Measurements from ENCODE around the gene NKX3-2.

The NKX3-2 gene

DNA sequence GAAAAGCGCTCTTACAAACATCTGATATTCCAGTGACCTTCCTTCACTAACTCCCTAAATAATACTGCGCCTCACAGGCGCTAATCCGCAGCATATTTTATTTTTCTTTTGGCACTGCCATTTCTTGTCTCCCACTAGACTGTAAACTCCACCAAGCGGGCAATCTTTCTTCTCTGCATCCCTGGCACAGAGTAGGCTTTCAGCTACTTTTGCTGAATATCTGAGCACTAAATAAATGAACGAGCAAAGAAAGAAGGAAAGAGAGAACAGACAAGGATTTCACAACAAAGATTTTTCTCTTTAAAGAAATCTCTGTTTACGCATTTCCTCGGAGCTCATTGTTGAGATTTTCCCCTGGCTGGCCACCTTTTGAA is 12.7 kb downstream of the NKX3-2 start:
- no peak for DNase-seq (ENCODE audit: low spot score)

DNA sequence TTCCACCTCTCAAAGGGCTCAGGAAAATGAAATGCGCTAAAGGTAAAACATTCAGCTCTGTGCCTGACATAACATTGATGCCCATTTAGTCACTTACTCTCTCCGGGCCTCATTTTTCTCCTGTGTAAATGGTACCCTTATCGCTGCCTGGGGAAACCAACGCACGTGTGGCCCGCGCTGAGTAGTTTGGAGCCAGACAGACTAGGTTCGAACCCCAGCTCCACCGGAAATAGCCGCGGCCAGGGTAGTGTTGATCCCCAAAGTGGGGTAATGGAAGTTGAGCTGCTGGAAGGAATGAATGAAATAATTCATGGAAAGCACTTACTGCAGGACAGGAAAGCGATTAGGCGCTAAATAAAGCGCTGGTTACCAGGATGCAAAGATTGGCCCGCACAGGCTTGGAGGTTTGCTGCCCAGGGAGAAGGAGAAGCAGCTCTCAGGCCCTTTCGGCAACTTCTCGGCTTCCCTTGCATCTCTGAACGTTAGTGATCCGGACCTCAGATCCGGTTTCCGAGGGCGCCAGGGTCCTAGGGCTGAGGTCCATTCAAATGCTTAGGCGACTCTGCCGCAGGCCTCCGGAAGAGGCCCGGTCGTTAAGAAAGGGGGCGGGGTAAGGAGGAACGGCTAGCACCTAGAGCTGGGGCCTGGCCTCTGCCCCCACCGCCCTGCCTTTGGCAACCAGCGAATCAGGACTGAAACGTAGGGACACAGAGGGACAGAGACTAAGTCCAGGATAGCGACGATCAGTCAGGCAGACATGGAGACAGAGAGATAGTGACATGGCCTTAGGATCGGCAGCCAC is 13.3 kb downstream of the NKX3-2 start:
- no peak for DNase-seq (ENCODE audit: low spot score)

GRCh38 chr4:13529128-13529919 is 15.0 kb downstream of the NKX3-2 start:
- DNase-seq (ENCODE audit: low spot score): no peak

DNA sequence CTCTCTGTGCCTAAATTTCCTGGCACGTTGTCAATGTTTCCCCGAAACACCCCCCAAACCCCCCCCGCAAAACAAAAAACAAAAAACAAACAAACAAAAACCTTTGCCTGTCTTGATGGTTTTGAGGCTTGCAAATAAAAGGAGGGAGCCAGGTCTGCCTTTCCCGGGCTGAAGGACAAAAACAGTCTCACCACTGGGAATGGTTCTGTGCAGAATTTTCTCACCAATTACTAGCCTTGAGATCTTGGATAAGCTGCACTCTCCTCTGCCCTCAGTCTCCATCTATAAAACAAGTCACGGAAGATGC is 15.5 kb downstream of the NKX3-2 start:
- no peak for DNase-seq (ENCODE audit: low spot score)

DNA sequence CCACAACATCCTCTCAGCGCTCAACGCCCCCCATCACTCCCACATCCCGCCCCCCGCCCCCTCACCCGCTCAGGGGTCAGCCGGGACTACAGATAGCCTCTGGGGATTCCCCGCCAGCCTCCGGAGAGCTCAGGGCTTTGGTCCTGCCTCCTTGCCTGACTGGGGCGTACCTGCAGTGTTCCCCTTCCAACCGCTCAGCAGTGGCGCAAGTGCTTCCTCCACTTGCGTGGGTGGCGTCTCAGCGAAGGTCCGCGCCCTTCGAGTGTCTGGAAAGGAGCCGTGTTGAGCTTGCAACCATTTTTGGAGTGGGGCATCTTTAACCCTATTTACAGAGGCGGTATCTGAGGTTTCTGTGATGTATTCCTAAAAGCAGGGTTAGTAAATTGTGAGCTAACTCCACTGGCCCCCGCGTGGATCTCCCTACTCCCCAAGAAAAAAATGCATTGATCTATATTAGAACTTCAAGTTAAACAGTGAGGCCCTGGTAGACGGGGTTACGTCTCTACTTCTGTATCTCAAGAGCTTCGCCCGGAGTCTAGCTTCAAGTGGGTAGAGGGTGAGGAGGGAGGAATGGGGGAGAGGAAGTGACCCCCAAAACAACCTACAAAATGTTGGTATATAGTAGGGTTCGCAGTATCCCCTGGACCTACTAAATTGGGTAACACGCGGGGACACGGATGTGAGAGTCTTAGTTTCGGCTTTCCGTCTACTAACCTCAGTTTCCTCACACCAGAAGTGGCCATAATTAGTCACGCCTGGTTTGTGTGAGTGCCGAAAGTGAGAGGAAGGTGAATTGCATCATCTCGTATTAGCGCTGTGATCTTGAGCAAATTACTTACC is 16.1 kb downstream of the NKX3-2 start:
- no peak for DNase-seq (ENCODE audit: low spot score)

DNA sequence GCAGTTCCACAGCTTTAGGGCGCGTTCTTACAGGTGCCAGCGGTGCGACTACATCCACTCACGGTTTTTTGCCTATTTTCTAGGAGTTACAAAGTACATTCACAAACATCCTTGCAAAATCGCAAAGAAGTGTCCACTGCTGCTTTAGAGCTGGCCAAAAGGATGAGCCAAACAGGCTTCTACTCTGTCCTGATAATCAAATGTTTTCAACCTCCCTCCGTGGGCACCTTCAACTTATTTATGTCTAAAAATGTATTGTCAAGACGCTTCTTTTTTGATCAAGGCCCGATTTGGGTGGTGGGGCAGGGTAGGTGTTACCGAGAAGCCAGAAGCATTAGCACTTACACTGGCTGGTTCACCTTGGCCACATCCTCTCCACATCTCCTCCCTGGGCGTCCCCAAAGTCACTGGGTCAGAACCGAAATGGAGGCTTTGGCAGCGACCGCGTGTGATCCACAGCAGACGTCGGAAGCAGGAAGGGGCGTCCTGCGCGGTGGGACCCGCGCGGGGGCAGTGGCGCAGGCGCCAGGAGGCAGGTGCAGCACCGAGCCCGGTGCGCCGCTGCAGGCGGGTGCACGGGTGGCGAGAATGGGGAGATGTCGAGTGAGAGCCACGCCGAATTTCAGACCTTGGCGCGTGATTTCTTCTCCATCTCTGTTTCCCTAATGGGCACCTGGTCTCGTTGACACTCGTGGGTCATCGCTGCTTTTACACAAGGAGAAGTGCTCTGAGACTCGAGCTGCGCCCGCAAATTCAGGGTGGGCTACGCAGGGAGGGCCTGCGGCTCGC is 16.9 kb downstream of the NKX3-2 start:
- no peak for DNase-seq (ENCODE audit: low spot score)

- no peak for DNase-seq (ENCODE audit: low spot score)
These were observed 17.6 kb downstream of the NKX3-2 start for GRCh38 chr4:13526658-13527057.

DNA sequence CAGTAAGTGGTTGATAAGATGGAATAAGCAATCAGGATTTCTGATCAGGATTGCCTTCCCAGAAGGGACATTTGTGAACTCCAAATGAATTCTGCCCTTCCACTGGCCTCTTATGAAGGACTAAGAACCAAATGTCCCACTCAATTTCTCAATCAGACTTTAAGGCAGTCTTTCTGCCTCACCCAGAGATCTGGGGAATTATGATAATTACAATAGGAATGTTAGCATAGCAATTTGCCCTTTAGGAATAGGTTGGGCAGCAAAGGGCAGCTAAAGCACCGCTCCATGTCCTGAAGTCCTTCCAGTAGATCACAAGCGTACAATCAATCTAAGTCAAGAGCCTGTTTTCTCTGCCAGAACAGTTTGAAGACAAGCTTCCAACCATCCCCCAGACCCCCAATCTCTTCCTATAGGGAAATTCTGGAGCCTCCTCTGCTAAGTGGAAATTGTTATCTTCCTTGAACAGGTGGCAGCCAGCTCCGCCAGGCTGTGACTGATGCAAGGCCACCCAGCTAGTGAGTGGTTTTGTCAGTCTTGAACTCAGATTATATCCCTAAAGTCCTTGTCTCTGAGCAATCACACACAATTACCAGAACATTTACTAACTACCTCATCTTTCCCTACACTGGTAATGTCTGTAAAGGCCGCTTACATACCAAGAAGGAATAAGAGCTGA is 18.6 kb downstream of the NKX3-2 start:
- no peak for DNase-seq (ENCODE audit: low spot score)

GRCh38 chr4:13524504-13525243 is 19.6 kb downstream of the NKX3-2 start:
- DNase-seq (ENCODE audit: low spot score): no peak

DNA sequence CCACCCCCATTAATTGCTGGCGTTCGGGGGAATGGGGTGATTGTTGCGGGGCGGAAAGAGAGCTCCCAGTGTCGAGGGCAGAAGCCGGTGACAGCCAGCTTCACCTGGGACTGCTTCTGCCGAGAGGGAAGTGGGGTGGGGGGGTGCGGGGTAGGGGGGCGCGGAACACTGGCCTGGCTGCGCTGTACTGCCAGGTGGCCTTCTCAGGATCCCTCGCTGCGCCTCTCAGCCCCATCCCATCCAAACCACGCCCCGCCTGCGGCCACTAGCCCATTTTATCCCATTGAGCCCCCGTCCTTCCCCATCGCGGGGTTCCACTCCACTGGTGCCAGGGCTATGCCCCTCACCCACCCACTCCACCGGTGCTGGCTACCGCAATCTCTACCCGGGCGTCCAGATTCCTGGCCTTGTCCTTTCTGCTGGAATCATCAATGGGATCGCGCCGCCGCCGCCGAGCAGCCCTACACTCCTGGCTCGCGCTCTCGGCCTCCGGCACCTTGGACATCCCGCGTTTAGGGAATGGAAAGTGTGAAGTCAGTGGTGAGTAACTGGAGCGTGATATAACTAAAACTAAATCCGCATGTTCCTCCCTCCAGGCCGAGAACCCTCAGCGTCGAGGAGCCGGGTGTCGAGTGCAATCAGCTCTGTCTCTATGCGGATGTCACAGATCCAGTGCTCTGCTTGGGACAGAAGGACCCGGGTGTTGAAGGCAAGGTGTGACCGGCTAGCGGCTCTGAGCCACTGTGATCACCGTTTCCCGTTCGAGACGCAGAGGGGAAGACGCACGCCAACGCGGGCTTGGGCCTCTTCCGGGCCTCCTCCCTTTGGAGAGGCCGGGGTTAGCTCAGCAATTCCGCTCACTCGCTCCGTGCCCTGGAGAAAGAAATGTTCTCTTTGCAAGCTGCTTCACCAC is 20.5 kb downstream of the NKX3-2 start:
- DNase-seq (ENCODE audit: low spot score): no peak

GRCh38 chr4:13523105-13523477 is 21.2 kb downstream of the NKX3-2 start:
- no peak for DNase-seq (ENCODE audit: low spot score)

- DNase-seq (ENCODE audit: low spot score): no peak
These were observed 21.8 kb downstream of the NKX3-2 start for GRCh38 chr4:13522282-13523104.

- no peak for DNase-seq (ENCODE audit: low spot score)
These were observed 23.3 kb downstream of the NKX3-2 start for GRCh38 chr4:13521047-13521446.

- no peak for DNase-seq (ENCODE audit: low spot score)
These were observed 27.9 kb downstream of the NKX3-2 start for GRCh38 chr4:13516315-13516860.

GRCh38 chr4:13515268-13515667 is 29.0 kb downstream of the NKX3-2 start:
- DNase-seq (ENCODE audit: low spot score): no peak

- DNase-seq (ENCODE audit: low spot score): no peak
These were observed 29.6 kb downstream of the NKX3-2 start for GRCh38 chr4:13514722-13515121.

- DNase-seq (ENCODE audit: low spot score): no peak
These were observed 33.2 kb downstream of the NKX3-2 start for GRCh38 chr4:13511101-13511500.

- no peak for DNase-seq (ENCODE audit: low spot score)
These were observed 34.9 kb downstream of the NKX3-2 start for GRCh38 chr4:13509442-13509841.

Data from Ammon's horn (tissue), 1 donor.